HAP-1 (cell line): Measurements from ENCODE around the gene CWC25.
"Not testable (repeated sequence)": the region's sequence is repeated elsewhere in the genome, so short reads cannot be mapped to it uniquely, and the experiment has no call there.

Experiments
- DNase-seq, 2 experiments: peaks; one replicate each; pipeline ENCODE4 v3.0.0-alpha.2; 2016 to 2020; ENCODE audit warnings: low spot score in 2 of 2
- H3K27me3 ChIP-seq: fragments of 250-450 bp; sonication (Bioruptor Pico); 2 replicates; pipeline ENCODE4 v1.5.1; 2020; ENCODE audit warnings: low read depth, mild to moderate bottlenecking, moderate library complexity
- H3K36me3 ChIP-seq: fragments of 250-450 bp; sonication (Bioruptor Pico); replicated peaks from 2 replicates; pipeline ENCODE4 v1.5.1; 2020; ENCODE audit warnings: mild to moderate bottlenecking
- H3K4me1 ChIP-seq: fragments of 250-450 bp; sonication (Bioruptor Pico); 2 replicates; pipeline ENCODE4 v1.5.1; 2020; ENCODE audit warnings: mild to moderate bottlenecking
- H3K4me3 ChIP-seq: fragments of 250-450 bp; sonication (Bioruptor Pico); 2 replicates; pipeline ENCODE4 v1.5.1; 2020; ENCODE audit warnings: mild to moderate bottlenecking, moderate library complexity
- H3K9me3 ChIP-seq: fragments of 250-450 bp; sonication (Bioruptor Pico); 2 replicates; pipeline ENCODE4 v1.5.1; 2020; ENCODE audit warnings: mild to moderate bottlenecking, moderate library complexity
- in situ Hi-C: fragments of 300-500 bp; cut with MboI; formaldehyde crosslinking; loops from 3 replicates; pipeline ENCODE4 v1.14.3; 2020; ENCODE audit warnings: low sequenced_read_pairs, inconsistent platforms, mixed read lengths

The CWC25 gene

DNA sequence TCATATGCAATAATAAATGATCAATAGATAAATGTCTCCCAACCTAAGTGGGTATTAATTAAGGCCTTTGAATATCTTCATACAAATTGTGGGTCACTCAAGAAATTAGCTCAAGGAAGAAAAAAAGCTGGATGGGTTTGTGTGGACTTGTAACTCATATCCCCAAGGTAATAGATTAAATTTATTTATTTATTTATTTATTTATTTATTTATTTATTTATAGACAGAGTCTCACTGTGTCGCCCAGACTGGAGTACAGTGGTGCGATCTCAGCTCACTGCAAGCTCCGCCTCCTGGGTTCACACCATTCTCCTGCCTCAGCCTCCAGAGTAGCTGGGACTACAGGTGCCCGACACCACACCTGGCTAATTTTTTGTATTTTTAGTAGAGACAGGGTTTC, 37.1 kb downstream of the CWC25 start:
- DNase-seq, H3K27me3 ChIP-seq, in situ Hi-C loops, H3K9me3 ChIP-seq, H3K4me3 ChIP-seq, H3K4me1 ChIP-seq: not testable (repeated sequence)
- peaks cover 36% of the 10 kb centered on the region for H3K36me3 ChIP-seq

DNA sequence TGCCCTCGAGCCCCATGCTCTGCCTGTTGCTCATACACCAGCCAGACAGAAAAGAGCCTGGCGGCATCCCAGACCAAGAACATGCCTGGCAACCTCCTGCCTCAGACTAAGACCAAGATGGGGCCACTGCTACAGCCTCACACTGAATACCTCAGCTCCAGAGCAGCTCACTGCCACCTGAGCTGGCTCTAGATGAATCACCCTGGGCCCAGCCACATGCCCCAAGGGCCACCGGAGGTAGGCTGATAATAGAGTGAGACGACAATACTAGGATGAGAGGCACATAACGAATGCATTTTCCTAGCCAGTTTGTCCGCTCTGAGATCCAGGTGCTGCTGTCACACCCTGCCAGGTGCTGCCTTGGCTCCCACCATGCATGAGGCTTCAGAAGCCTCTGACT, 38.7 kb downstream of the CWC25 start:
- Histone ChIP-seq H3K27me3 (no peaks in the 10 kb centered on the region), H3K4me1 (peaks cover 7% of the 10 kb centered on the region), H3K36me3 (peaks cover 51% of the 10 kb centered on the region), H3K9me3 (no peaks in the 10 kb centered on the region), H3K4me3 (no peak overlapping the region)
- no peak for DNase-seq
- in situ Hi-C loops, result no loop called here

DNA sequence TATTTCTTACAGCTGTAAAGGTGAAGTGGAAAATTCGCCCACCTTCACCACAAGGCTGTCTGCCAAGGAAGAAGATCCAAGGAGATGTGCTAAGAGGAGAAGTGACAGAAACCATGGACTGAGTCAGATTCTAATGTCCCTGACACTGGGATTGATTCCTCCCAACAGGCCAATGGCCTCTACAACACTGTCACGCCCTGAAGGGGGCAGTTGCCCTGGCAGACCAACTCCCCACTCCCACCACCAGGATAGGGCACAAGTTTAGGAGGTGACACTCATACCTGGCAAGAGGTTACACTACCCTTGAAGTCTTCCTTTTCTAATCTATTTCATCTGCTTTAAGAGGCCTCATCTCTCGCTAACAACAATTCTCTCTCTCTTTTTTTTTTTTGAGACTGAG, 41.9 kb downstream of the CWC25 start:
- in situ Hi-C loops, result no loop called here
- H3K36me3 ChIP-seq, result peaks cover 81% of the 10 kb centered on the region
- no peaks in the 10 kb centered on the region for H3K27me3 ChIP-seq
- no peak for DNase-seq
- H3K4me3 ChIP-seq, result no peak overlapping the region
- H3K9me3 ChIP-seq, result no peaks in the 10 kb centered on the region
- H3K4me1 ChIP-seq, result no peaks in the 10 kb centered on the region

DNA sequence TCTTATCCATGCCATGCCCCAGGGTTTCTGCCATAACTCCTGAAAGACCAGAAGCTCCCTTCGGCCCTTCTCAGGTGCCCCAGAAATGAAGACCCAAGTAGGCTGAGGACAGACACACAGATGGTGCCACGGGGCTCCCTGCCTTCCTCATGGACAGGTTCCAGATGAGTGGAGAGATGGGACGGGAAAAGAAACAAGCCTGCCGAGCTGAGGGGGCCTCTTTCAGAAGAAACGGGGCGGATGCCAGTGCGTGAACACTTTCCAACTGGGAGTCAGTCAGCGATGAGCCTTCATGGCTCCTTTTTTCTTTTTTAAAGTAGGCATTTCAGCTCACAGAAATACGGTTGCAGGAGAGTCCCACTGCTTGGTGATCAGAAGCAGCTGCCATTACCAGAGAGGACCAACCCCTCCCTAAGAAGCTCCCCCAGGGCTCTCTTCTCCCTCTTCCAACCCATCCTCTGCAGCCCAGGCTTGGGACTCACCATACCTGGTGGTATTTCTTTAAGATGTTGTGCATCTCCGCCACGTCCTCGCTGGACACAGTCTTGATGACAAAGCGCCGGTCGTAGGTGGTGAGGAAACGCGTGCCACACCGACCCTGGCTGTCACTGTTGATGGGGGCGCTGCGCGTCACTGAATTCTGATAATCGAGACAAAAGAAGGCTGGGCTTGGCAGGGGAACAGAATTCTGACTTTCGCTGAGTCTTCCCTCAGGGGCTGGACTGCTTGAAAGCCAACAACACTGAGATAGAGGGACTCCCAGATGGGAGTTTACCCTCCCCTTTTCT, 45.0 kb downstream of the CWC25 start:
- Histone ChIP-seq H3K36me3 (peaks cover 91% of the 10 kb centered on the region), H3K9me3 (no peaks in the 10 kb centered on the region), H3K4me3 (no peak overlapping the region), H3K4me1 (no peaks in the 10 kb centered on the region), H3K27me3 (no peaks in the 10 kb centered on the region)
- in situ Hi-C loops, result no loop called here
- no peak for DNase-seq

DNA sequence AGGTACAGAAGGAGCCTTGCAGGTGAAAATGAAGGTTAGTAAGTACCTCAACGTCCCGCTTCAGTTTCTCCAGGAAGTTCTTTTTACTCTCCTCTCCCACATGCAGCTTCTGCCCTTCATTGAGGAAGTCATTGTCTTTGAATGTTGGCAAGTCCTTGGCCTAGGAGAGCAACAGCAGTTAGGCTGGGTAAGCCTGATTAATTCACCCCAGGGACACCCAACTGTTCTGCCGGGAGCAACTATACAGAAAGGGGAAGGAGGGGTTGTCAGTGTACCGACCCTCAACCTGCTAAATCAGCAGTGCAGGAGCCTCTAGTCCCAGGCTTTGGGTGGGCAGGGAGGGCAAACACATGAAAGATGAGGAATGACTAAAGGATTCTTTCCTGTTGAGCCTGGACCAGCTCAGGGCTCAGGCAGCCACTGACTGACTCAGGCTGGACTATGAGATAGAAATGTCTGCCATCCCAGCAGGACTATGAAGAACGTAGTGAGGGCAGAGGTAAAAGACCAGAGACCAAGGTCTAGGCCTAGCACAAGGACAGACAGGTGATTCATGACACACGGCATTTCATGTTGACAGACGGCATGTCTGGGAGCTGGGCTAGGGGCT, 47.4 kb downstream of the CWC25 start:
- H3K9me3 ChIP-seq, result no peaks in the 10 kb centered on the region
- in situ Hi-C loops, result no loop called here
- H3K4me3 ChIP-seq, result no peak overlapping the region
- peaks cover 92% of the 10 kb centered on the region for H3K36me3 ChIP-seq
- H3K4me1 ChIP-seq, result no peaks in the 10 kb centered on the region
- DNase-seq, result no peak
- H3K27me3 ChIP-seq, result no peaks in the 10 kb centered on the region

DNA sequence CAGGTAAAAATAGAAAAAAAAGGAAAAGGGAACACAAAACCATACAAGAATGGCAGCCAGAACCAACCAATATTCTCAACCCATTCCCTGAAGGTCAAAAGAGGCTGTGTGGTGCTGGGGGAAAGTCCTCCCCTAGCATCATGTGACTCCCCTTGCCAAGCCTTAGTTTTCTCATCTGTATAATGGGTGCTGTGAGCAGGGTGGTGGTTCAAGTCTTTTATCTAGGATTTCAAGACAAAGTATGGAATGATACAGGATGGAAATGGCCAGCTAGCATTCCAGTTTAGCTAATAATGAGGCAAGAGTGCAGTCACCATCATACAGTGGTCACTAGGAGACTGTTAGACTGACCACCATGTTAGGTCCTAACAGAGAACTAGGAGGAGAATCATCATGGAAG, 51.9 kb downstream of the CWC25 start:
- Histone ChIP-seq H3K4me3 (no peak overlapping the region), H3K27me3 (no peaks in the 10 kb centered on the region), H3K9me3 (no peaks in the 10 kb centered on the region), H3K4me1 (no peaks in the 10 kb centered on the region), H3K36me3 (peaks cover 73% of the 10 kb centered on the region)
- in situ Hi-C loops, result no loop called here
- no peak for DNase-seq

DNA sequence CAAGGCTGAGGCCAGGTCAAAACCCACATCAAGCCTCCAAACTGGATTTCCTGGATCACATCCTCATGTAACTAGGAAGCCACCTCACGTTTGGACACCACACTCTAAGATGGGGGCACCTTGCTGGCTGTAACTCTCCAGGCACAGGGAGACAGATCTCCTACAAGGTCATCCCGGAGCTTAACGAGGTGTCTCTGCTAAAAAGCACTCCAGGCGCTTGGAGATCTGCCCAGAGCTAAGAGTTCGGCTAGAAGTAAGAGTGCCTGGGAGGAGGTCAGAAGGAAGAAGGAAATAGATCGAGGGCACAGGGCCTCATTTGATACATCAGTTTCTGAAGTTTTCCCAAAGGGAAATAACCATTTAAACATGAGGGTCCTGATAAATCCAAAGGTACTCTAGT, 56.7 kb downstream of the CWC25 start:
- no peak for DNase-seq
- Histone ChIP-seq H3K4me1 (no peaks in the 10 kb centered on the region), H3K9me3 (no peaks in the 10 kb centered on the region), H3K4me3 (no peak overlapping the region), H3K27me3 (no peaks in the 10 kb centered on the region), H3K36me3 (peaks cover 64% of the 10 kb centered on the region)
- in situ Hi-C loops, result no loop called here

DNA sequence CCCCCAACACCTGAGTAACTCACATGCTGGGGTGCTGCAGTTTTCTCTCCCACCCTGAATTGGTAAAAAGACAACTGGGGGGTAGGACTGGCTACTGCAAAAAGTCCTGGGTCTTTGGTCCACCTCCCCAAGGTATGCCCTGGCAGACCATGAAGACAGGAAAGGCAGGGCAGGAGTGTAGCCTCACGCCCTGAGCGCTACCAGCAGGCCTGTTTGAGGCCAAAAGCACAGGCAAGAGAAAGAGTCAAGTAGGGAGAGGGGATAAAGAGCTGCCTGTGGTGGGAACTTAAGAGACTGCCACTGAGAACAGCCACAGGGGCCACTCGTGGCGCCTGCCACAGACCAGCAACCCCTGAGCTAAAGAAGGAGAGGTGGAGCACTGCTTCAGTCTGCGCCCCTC, 58.8 kb downstream of the CWC25 start:
- Histone ChIP-seq H3K36me3 (peaks cover 61% of the 10 kb centered on the region), H3K4me3 (no peak overlapping the region), H3K4me1 (no peaks in the 10 kb centered on the region), H3K27me3 (no peaks in the 10 kb centered on the region), H3K9me3 (no peaks in the 10 kb centered on the region)
- in situ Hi-C loops, result no loop called here
- DNase-seq, result no peak

DNA sequence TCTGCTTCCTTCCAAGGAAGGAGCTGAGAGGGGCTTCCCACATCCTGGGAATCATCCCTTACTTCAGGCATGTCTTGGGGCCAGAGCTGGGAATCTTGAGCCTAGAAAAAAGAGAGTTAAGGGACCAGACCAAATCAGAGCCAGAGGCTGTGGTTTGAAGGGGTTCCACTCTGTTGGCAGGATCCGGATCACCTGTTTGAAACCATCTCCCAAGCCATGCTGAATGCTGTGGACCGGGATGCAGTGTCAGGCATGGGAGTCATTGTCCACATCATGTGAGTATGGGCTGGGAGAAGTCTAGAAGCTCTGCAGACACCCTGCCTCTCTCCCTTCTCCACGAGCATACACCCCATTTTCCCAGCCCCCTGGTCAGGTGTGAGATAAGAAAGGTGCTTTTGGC, 62.9 kb downstream of the CWC25 start:
- Histone ChIP-seq H3K9me3 (no peaks in the 10 kb centered on the region), H3K4me1 (no peaks in the 10 kb centered on the region), H3K4me3 (no peak overlapping the region), H3K27me3 (no peaks in the 10 kb centered on the region), H3K36me3 (peaks cover 86% of the 10 kb centered on the region)
- in situ Hi-C loops, result no loop called here
- no peak for DNase-seq

DNA sequence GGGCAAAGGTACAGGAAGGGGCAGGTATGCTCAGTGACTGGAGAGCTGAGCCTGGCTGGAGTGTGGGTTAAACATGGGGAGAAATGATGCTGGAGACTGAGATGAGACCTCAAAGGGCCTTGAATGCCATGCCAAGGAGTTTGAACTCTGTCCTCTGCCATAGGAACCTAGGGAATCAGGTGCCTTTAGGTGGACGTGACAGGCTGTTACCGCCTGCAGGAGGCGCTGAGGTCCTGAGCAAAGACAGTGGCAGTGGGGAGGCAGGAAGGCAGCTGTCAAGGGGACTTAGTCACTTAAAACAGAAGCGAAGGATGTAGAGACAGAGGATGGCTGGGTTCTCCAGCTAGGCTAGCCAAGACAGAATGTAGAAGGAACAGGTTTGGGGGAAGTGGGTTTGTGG, 63.5 kb downstream of the CWC25 start:
- Histone ChIP-seq H3K4me1 (no peaks in the 10 kb centered on the region), H3K27me3 (no peaks in the 10 kb centered on the region), H3K9me3 (no peaks in the 10 kb centered on the region), H3K36me3 (peaks cover 85% of the 10 kb centered on the region), H3K4me3 (no peak overlapping the region)
- in situ Hi-C loops, result no loop called here
- DNase-seq, result peak in 1 of 2 experiments; percentile 53

DNA sequence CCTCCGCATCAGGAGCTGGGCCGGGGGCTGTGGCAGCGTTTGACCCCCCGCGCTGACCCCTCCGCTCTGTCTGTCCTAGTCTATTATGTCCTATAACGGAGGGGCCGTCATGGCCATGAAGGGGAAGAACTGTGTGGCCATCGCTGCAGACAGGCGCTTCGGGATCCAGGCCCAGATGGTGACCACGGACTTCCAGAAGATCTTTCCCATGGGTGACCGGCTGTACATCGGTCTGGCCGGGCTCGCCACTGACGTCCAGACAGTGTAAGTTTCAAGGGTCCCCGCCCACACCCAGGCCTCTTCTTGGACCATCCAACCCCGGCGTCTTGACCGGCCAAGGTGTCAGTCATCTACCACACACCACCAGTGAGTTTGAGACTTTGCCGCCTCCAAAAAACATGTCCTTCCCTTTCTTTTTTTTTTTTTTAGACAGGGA, 72.0 kb downstream of the CWC25 start:
- in situ Hi-C loops, result no loop called here
- H3K9me3 ChIP-seq, result no peaks in the 10 kb centered on the region

DNA sequence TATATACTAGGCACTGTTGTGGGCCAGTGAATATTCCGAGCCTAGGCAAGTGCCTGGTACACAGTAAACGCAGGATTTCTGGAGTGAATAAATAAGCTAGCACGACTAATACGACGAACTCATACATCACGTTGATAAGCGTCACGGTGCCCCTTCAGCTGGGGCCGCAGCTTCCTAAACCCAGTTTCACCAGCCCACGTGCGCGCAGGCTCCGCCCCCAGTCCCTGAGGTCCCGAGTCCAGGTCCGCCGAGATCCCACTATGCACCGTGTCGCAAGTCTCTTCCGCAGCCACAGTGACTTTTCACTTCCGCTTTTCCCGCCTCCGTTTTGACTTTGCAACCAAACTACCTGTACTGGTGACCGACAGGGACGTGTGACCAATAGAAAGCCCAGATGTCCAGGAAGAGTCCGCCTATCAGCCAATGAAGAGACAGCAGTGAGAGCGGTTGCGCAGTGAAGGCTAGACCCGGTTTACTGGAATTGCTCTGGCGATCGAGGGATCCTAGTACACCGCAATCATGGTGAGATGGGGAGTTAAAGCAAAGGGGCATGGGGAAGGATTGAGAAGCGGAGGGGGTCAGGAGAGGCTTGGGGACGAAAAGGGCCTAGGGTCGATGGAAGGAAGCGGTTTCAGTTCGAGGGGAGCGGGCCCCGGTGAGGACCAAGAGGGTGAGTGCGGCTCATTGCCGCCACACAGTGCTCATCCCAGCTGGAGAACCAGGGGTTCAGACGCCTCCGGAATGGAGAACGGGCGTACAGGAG, 72.6 kb downstream of the CWC25 start, which contains the start of gene PSMB3:
TSS of gene PSMB3 (plus strand) at position 434 of the 763 bp plus-strand sequence. CDS start at position 520, 86 bp downstream.
- Histone ChIP-seq H3K27me3 (no peaks in the 10 kb centered on the region), H3K9me3 (no peaks in the 10 kb centered on the region), H3K36me3 (peaks cover 36% of the 10 kb centered on the region), H3K4me3 (peak within 1 kb of the TSS; percentile 65), H3K4me1 (peaks cover 16% of the 10 kb centered on the region)
- in situ Hi-C loops, result no loop called here
- DNase-seq, result peak; percentile 99 to 100

More for the DNA sequence above, 72.0 kb downstream of the CWC25 start:
- no peak for DNase-seq
- Histone ChIP-seq H3K4me3 (peak overlapping the region; percentile 65), H3K27me3 (no peaks in the 10 kb centered on the region), H3K4me1 (peaks cover 16% of the 10 kb centered on the region), H3K36me3 (peaks cover 39% of the 10 kb centered on the region)

DNA sequence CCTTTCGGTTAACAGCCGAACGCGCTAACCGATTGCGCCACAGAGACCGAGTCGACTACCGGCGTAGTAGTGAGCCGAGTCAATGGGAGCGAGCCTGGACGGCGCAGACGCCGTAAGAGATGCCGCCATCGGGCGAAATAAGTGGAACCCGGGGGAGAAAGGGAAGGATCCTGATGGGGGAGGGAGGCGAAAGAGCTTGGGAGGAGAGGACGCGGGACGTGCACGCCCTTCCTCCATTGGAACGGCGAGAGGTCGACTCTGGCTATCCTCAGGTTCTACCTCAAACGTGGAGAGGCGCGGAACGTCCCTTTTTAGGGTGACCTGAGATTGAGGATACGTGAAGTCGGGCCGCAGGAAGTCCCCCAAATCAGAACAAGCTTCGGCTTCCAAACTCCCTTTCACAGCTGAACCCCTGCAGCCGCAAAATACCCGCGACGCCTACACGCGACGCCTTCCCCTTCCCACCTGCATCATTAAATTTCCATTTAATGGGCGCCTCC, 73.3 kb downstream of the CWC25 start:
- no peaks in the 10 kb centered on the region for H3K27me3 ChIP-seq
- peak; percentile 74 to 89 for DNase-seq
- peak overlapping the region; percentile 65 for H3K4me3 ChIP-seq
- H3K4me1 ChIP-seq, result peaks cover 16% of the 10 kb centered on the region
- no peaks in the 10 kb centered on the region for H3K9me3 ChIP-seq
- H3K36me3 ChIP-seq, result peaks cover 31% of the 10 kb centered on the region
- in situ Hi-C loops, result no loop called here
